ENCODE data around the gene TSPYL2.
A peak's percentile ranks its signal among the peaks of the same experiment; 100 is the strongest.

TSPYL2 gene

GRCh38 chrX:53081925-53082772 is at the start of gene TSPYL2:
TSS of gene TSPYL2 (plus strand) at chrX:53082367. CDS start at chrX:53082499, 132 bp downstream.
- peak; percentile 88 for DNase-seq

GRCh38 chrX:53036149-53036548 is 46.0 kb upstream of the TSPYL2 start:
- no peak for DNase-seq

GRCh38 chrX:53039236-53039635 is 42.9 kb upstream of the TSPYL2 start:
- no peak for DNase-seq

GRCh38 chrX:53044995-53045394 is 37.2 kb upstream of the TSPYL2 start:
- no peak for DNase-seq

- no peak for DNase-seq
Measured at GRCh38 chrX:53047228-53047627, 34.9 kb upstream of the TSPYL2 start.

- no peak for DNase-seq
Measured at GRCh38 chrX:53048169-53049126, 33.7 kb upstream of the TSPYL2 start, which contains the start of gene GPR173. TSS of gene GPR173 (plus strand) at chrX:53048789. CDS start at chrX:53076622, 27,833 bp downstream.

GRCh38 chrX:53049127-53049517 is 33.0 kb upstream of the TSPYL2 start:
- no peak for DNase-seq

GRCh38 chrX:53050841-53051240 is 31.3 kb upstream of the TSPYL2 start:
- no peak for DNase-seq

GRCh38 chrX:53055244-53055849 is 26.8 kb upstream of the TSPYL2 start:
- DNase-seq: no peak

GRCh38 chrX:53056292-53056691 is 25.9 kb upstream of the TSPYL2 start:
- no peak for DNase-seq

- DNase-seq: no peak
Measured at GRCh38 chrX:53065104-53065503, 17.1 kb upstream of the TSPYL2 start.

- no peak for DNase-seq
Measured at GRCh38 chrX:53071064-53071463, 11.1 kb upstream of the TSPYL2 start.

- DNase-seq: peak; percentile 64
Measured at GRCh38 chrX:53071604-53072417, 10.4 kb upstream of the TSPYL2 start.

- no peak for DNase-seq
Measured at GRCh38 chrX:53072418-53073114, 9.6 kb upstream of the TSPYL2 start.

- no peak for DNase-seq
Measured at GRCh38 chrX:53073115-53073586, 9.0 kb upstream of the TSPYL2 start.

- DNase-seq: no peak
Measured at GRCh38 chrX:53075011-53075410, 7.2 kb upstream of the TSPYL2 start.

GRCh38 chrX:53076671-53077070 is 5.5 kb upstream of the TSPYL2 start:
- DNase-seq: no peak

GRCh38 chrX:53077207-53078197 is 4.7 kb upstream of the TSPYL2 start:
- no peak for DNase-seq

GRCh38 chrX:53078943-53079342 is 3.2 kb upstream of the TSPYL2 start:
- no peak for DNase-seq

Measured in suppressor macrophage treated with lipopolysaccharide for 4 hours (primary cell).